ENCODE data around the gene MUC12.
"Not testable (repeated sequence)": the region's sequence is repeated elsewhere in the genome, so short reads cannot be mapped to it uniquely, and the experiment has no call there.

The MUC12 gene, protein sequence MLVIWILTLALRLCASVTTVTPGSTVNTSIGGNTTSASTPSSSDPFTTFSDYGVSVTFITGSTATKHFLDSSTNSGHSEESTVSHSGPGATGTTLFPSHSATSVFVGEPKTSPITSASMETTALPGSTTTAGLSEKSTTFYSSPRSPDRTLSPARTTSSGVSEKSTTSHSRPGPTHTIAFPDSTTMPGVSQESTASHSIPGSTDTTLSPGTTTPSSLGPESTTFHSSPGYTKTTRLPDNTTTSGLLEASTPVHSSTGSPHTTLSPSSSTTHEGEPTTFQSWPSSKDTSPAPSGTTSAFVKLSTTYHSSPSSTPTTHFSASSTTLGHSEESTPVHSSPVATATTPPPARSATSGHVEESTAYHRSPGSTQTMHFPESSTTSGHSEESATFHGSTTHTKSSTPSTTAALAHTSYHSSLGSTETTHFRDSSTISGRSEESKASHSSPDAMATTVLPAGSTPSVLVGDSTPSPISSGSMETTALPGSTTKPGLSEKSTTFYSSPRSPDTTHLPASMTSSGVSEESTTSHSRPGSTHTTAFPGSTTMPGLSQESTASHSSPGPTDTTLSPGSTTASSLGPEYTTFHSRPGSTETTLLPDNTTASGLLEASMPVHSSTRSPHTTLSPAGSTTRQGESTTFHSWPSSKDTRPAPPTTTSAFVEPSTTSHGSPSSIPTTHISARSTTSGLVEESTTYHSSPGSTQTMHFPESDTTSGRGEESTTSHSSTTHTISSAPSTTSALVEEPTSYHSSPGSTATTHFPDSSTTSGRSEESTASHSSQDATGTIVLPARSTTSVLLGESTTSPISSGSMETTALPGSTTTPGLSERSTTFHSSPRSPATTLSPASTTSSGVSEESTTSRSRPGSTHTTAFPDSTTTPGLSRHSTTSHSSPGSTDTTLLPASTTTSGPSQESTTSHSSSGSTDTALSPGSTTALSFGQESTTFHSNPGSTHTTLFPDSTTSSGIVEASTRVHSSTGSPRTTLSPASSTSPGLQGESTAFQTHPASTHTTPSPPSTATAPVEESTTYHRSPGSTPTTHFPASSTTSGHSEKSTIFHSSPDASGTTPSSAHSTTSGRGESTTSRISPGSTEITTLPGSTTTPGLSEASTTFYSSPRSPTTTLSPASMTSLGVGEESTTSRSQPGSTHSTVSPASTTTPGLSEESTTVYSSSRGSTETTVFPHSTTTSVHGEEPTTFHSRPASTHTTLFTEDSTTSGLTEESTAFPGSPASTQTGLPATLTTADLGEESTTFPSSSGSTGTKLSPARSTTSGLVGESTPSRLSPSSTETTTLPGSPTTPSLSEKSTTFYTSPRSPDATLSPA (N-terminal part only)

DNA sequence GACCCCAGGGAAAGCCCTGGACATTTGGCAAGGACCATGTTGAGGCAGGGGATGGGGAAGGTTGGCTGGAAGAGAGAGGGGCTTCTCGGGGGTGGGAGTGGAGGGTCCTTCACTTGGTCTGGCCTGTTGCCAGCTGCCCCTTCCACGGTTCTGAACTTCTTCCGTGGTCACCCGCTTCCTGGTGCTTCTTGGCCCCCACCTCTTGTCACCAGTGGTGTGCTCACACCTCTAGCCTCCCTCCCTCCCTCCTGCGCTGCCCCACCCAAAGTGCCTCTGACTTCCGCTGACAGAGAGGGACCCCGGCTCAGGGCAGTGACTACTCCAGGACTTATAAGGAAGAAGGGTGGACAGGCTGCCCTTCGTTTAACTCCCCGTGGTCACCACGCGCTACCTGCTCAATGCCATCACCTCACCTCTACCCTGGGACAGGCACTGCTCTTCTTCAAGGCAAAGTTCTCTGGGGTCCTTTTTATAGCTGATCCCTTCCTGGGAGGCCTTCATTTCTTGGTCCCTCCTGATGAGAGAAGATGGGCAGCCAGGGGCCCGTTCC lies at the start of gene MUC12:
Gene MUC12 (plus strand): TSS at position 500 of the 550 bp plus-strand sequence. CDS start 58 bp downstream, outside the sequence.
- DNase-seq (ENCODE audit: low read depth), result no peak

DNA sequence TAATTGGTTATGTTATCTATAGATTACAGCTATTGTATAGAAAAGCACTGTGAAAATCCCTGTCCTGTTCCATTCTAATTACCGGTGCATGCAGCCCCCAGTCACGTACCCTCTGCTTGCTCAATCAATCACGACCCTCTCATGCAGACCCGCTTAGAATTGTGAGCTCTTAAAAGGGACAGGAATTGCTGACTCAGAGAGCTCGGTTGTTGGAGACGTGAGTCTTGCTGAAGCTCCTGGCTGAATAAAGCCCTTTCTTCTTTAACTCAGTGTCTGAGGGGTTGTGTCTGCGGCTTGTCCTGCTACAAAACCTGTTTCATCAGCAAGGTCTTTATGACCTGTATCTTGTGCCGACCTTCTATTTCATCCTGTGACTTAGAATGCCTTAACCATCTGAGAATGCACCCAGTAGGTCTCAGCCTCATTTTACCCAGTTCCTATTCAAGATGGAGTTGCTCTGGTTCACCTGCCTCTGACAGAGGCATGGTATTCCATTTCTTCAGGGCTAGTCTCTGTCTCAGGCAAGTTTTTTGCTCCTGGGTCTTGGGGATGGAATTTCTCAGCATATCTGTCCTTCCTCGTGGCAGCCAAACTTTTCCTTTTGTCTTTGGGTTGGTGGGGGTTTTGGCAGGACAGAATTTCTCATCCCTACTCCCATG lies 49.5 kb upstream of the MUC12 start:
- DNase-seq (ENCODE audit: low read depth), result not testable (repeated sequence)

- DNase-seq (ENCODE audit: low read depth), result no peak
Observed at GRCh38 chr7:100921039-100921438, 48.3 kb upstream of the MUC12 start.

GRCh38 chr7:100923616-100924015 lies 45.7 kb upstream of the MUC12 start:
- not testable (repeated sequence) for DNase-seq (ENCODE audit: low read depth)

- DNase-seq (ENCODE audit: low read depth), result no peak
Observed at GRCh38 chr7:100929808-100930174, 39.6 kb upstream of the MUC12 start.

GRCh38 chr7:100933734-100934133 lies 35.6 kb upstream of the MUC12 start:
- no peak for DNase-seq (ENCODE audit: low read depth)

DNA sequence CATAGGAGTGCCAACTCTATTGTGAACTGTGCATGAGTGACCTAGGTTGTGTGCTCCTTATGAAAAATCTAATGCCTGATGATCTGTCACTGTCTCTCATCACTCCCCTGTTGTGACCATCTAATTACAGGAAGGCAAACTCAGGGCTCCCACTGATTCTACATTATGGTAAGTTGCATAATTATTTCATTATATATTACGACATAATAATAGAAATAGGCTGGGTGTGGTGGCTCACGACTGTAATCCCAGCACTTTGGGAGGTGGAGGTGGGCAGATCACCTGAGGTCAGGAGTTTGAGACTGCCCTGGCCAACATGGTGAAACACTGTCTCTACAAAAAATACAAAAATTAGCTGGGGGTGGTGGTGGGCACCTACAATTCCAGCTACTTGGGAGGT lies 34.0 kb upstream of the MUC12 start:
- DNase-seq (ENCODE audit: low read depth), result not testable (repeated sequence)

GRCh38 chr7:100936167-100936566 lies 33.2 kb upstream of the MUC12 start:
- DNase-seq (ENCODE audit: low read depth), result not testable (repeated sequence)

DNA sequence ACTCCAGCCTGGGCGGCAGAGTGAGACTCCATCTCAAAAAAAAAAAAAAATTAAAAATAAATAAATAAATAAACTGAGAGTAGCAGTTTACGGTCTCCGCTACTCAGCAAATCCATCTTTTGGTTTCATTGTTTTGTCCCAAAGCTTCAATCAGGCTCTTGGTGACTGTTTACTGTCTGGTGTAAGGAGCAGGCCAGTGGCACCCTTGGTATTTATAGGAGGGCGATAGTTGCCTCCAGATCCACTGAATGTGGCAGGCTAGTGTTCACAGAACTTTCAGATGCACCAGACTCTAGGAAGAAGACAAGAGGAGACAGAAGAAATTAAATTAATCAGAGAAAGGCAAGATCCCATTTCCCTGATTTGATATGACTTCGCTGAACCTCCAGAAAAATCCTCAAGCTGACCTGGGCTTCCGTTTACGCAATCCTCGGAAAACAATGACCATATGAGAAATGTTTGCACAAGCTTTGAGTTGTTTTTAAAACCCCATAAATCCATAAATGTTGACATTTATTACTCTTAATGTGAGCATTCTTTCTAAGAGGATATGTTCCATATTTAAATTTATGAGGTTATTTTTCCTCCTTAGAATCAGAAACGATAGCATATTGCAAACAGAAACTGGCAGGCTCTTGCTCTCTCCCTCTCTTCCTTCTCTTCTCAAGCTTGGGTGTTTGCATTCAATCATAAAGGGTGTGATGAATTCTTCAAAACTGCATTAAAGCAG lies 27.2 kb upstream of the MUC12 start:
- DNase-seq (ENCODE audit: low read depth), result peak; percentile 31

DNA sequence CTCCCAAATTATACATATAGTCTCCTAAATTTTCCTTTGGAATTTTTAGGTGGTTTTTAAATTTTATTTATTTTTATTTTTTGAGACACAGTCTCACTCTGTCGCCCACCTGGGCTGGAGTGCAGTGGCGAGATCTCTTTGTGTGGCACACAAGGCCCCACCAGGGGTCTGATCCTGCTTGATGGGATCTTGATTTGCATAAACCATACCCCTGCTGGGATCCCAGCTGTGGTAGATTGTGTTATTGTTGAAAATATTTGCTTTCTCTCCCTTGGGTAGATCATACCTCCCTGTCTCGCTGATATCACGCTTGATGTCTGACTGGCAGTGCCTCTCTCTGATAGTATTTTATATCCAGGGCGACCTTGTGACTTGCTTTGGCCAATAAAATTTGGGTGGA lies 25.7 kb upstream of the MUC12 start:
- no peak for DNase-seq (ENCODE audit: low read depth)

DNA sequence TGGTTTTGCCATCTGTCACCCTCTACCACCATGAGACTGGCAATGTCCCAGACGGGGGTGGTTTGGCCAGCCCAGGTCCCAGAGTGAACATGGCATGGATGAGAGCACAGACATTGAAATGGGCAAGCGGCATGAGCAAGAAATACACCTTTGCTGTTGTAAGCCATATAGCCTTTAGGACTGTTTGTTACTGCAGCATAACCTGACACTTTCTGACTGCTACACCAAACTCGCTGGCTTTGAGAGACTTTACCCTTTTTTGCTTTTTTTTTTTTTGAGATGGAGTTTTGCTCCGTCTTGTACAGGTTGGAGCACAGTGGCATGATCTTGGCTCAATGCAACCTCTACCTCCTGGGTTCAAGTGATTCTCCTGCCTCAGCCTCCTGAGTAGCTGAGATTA lies 25.2 kb upstream of the MUC12 start:
- DNase-seq (ENCODE audit: low read depth), result no peak

DNA sequence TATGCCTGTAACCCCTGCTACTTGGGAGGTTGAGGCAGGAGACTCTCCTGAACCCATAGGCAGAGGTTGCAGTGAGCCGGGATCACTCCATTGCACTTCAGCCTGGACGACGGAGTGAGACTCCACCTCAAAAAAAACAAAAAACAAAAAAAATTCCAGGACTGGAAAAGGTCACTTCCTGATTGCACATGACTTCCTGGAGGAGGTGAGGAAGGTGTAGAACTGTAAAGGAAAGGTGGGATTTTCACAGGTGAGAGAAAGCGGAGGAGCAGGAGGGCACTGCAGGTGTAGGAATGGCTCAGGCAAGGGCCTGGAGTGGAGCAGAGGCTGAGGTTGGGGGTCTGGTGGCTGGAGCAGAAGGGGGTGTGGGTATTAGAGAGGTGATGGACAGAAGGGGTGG lies 23.3 kb upstream of the MUC12 start:
- DNase-seq (ENCODE audit: low read depth), result no peak

GRCh38 chr7:100946766-100947365 lies 22.5 kb upstream of the MUC12 start:
- DNase-seq (ENCODE audit: low read depth), result no peak

DNA sequence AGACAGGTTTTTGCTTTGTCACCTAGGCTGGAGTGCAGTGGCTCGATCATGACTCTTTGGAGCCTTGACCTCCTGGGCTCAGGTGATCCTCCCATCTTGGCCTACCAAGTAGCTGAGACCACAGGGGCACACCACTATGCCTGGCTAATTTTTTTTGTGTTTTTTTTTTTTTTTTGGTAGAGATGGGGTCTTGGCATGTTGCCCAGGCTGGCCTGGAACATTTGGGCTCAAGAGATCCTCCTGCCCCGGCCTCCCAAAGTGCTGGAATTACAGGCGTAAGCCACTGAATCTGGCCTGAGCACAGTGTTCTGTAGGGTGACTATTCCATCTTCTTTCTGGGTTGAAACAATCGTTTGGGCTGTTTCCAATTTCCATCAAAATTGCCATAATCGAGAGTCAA lies 21.6 kb upstream of the MUC12 start:
- DNase-seq (ENCODE audit: low read depth), result no peak

DNA sequence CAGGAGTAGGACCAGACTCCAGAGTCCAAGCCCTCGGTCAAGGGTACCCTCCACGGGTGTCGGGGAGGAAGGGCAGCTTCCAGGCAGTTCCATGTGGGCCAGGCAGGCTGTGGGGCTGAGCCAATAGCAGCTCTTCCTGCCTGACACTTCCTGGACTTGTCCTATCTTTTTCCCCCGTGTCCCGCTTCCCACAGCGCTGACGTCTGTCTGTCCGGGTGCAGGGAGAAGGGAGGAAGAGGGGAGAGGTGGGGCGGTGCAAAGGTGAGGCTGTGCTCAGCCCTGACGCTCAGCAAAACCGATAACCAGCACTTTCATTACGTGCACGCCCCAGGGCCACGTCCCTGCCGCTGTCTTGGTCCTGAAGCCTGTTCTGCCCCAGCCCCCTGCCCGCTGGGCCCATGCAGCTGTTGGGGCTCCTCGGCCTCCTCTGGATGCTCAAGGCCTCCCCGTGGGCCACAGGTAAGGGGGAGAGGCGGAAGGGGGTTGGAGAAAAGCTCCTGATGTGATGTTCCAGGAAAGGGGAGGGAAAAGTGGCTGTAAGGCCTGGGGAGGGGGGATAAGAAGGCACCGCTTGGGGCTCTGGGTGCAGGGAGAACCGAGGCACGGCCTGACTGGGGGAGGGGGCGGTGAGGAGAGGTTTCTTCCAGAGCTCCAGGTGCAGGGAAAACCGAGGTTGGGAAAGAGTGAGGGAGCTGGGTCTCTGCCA lies 20.0 kb upstream of the MUC12 start, which contains the start of gene MUC3A:
Gene MUC3A (plus strand): TSS at position 308 of the 706 bp plus-strand sequence. CDS start 91 bp downstream, at position 399.
- DNase-seq (ENCODE audit: low read depth), result no peak

DNA sequence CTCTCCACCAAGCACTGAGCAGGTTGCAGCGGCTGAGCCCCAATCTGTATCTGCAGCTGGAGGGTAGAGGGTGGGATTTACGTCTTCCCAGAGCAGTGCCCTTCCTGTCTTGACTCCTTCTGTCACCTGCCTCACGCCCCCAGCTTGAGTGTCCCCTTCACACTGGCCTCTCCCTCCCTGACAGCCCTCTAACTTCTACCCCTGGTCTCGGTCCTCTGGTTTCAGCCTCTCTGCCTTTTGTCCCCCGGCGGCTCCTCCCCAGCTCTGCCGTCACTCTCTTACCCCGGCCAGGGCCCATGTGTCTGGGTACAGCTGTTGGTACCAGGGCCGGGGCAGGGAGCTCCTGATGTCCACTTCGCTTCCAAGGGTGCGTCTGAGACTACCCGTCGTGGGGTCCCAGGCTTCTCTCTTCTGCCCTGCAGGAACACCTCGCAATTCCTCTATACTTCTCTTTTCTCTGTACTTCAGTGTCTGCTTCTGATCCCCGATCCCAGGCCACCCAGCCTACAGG lies 19.4 kb upstream of the MUC12 start:
- DNase-seq (ENCODE audit: low read depth), result no peak

DNA sequence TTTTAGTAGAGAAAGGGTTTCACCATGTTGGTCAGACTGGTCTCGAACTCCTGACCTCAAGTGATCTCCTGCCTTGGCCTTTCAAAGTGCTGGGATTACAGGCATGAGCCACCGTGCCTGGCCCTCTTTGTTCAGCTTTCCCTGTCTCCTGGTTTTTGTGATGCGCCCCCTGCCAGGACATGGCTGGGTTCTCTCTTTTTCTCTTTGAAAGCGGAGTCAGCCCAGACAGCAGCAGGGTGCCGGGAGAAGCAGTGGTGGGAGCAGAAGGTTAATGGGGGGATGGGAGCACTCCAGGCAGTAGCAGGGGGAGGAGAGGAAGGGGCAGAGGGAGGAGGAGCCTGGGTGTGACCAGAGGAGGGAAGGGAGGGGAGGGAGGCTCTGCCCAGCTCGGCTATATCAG lies 18.2 kb upstream of the MUC12 start:
- no peak for DNase-seq (ENCODE audit: low read depth)

DNA sequence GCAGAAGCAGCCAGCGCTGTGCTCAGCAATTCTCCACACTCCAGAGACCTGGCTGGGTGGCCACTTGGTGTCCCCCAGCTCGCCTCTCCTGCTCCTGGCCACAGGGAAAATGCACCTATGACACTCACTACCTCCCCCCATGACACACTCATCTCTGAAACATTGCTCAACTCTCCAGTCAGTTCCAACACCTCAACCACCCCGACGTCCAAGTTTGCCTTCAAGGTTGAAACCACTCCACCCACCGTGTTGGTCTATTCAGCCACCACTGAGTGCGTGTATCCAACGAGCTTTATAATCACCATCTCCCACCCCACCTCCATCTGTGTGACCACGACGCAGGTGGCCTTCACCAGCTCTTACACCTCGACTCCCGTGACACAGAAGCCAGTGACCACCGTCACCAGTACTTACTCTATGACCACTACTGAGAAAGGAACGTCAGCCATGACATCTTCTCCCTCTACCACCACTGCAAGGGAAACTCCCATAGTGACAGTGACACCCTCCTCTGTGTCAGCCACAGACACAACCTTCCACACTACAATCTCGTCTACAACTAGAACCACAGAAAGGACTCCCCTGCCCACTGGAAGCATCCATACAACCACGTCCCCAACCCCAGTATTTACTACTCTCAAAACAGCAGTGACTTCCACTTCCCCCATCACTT lies 17.3 kb upstream of the MUC12 start:
- no peak for DNase-seq (ENCODE audit: low read depth)

- DNase-seq (ENCODE audit: low read depth), result no peak
Observed at GRCh38 chr7:100952641-100953040, 16.7 kb upstream of the MUC12 start.
